Prostate gland (tissue), 2 donors: ENCODE data around the gene SHD.

ENCODE experiments used
- CTCF ChIP-seq, 4 experiments: fragments of 200-600 bp in 2 of 4; fragments of 450-650 bp in 2 of 4; sonication (generic) in 2 of 4; IDR thresholded peaks; 1 replicate in 3 of 4; 2 replicates in 1 of 4; pipeline ENCODE4 v1.5.1; 2016 to 2019; ENCODE audit warnings: antibody characterized with exemption in 4 of 4, mild to moderate bottlenecking in 2 of 4, moderate library complexity in 2 of 4
- POLR2AphosphoS5 ChIP-seq: sonication (generic); formaldehyde crosslinking; IDR thresholded peaks from one replicate; pipeline ENCODE4 v1.6.1; 2017; ENCODE audit warnings: antibody characterized with exemption

DNA sequence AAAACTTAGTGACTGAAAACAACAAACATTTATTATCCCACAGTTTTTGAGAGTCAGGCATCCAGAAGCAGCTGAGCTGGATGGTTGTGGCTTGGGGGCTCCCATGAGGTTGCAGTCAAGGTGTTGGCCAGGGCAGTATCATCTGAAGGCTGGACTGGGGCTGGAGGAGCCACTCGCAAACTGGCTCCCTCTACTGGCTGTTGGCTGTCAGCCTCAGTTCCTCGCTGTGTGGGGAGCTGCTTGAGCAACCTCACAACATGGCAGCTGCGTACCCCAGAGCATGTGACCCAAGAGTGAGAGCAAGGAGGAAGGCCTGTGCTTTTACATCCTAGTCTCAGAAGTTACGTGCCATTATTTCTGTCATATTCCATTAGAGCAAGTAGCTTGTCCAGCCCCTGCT is 22.5 kb upstream of the SHD start:
- no peak for TF ChIP-seq CTCF (IDR thresholded peaks at IDR 0.05)
- TF ChIP-seq POLR2AphosphoS5 = no peak
